Activated CD8-positive, alpha-beta memory T cell treated with anti-CD3 and anti-CD28 coated beads, Interleukin-2, amount 10 ng/mL, durations not matched to agents 7 days and 5 days (primary cell): ENCODE measurements around the gene DGKD. TPM values are rescaled to one million over a fixed set of nuclear protein-coding genes. Genes with fewer than 3 reads are reported as not detected.

Source experiments
- ATAC-seq: fragments of 150-1000 bp; cut with Tn5 transposase; one replicate; pipeline ENCODE4 v1.10.0; 2021; ENCODE audit warnings: moderate library complexity
- CTCF ChIA-PET: fragments of 350-600 bp; sonication (Branson Sonifier 250); formaldehyde crosslinking; loops from one replicate; lab custom pipeline; 2021; ENCODE audit warnings: antibody characterized with exemption; lab: Charles Lee
- DNase-seq: peaks from one replicate; pipeline ENCODE4 v3.0.0-alpha.2; 2020
- H3K27ac Mint-ChIP-seq: one replicate; pipeline ENCODE4 v1.8.0; 2021; ENCODE audit warnings: mild to moderate bottlenecking, mixed read lengths
- H3K27me3 Mint-ChIP-seq: one replicate; pipeline ENCODE4 v1.8.0; 2021; ENCODE audit warnings: mixed read lengths
- H3K36me3 Mint-ChIP-seq: one replicate; pipeline ENCODE4 v1.8.0; 2021; ENCODE audit warnings: mild to moderate bottlenecking, mixed read lengths
- H3K4me1 Mint-ChIP-seq: one replicate; pipeline ENCODE4 v1.8.0; 2021; ENCODE audit warnings: mixed read lengths
- H3K4me3 Mint-ChIP-seq: one replicate; pipeline ENCODE4 v1.8.0; 2021; ENCODE audit warnings: mild to moderate bottlenecking, moderate library complexity, mixed read lengths
- H3K9me3 Mint-ChIP-seq: one replicate; pipeline ENCODE4 v1.8.0; 2022; ENCODE audit warnings: low read depth, mixed read lengths
- total RNA-seq, 2 experiments: library from RNA; stranded (reverse); gene quantifications; one replicate each; pipeline ENCODE4 v1.2.3, GENCODE V29; 2021

The DGKD gene
- total RNA-seq, 2 experiments from 2014 or later = 42.3 to 92.4 TPM

DNA sequence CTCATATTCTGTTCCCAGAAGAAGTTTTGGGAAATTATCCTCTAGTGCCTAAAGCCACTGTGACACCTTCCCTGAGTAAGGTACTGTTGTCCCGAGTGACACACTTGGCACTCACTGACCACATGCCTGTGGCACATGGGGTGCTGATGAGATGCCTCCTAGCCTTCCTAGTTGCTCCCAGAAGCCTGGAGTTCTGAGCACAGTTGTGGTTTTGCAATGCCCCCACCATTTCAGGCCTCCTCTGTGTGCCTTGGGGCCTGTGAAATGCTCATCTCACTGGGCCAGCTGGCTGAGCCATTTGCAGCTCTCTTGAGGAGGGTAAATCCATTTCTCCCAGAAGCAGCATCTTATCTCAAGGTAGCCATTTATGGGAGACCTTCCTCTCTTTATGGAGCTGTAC, 91.8 kb downstream of the DGKD start:
- Mint-ChIP-seq H3K27me3 (no peaks in the 10 kb centered on the region), H3K4me3 (no peak overlapping the region), H3K36me3 (peaks cover 23% of the 10 kb centered on the region), H3K27ac (no peak overlapping the region), H3K9me3 (no peaks in the 10 kb centered on the region), H3K4me1 (peaks cover 8% of the 10 kb centered on the region)
- ATAC-seq = no peak
- CTCF ChIA-PET = interaction anchor here (1.1 to 7.7 kb wide), 4 partner anchors 16 to 638 kb away, joined by 3 to 193 read pairs (median 32); partner anchors contain the start of gene DGKD
- no peak for DNase-seq

DNA sequence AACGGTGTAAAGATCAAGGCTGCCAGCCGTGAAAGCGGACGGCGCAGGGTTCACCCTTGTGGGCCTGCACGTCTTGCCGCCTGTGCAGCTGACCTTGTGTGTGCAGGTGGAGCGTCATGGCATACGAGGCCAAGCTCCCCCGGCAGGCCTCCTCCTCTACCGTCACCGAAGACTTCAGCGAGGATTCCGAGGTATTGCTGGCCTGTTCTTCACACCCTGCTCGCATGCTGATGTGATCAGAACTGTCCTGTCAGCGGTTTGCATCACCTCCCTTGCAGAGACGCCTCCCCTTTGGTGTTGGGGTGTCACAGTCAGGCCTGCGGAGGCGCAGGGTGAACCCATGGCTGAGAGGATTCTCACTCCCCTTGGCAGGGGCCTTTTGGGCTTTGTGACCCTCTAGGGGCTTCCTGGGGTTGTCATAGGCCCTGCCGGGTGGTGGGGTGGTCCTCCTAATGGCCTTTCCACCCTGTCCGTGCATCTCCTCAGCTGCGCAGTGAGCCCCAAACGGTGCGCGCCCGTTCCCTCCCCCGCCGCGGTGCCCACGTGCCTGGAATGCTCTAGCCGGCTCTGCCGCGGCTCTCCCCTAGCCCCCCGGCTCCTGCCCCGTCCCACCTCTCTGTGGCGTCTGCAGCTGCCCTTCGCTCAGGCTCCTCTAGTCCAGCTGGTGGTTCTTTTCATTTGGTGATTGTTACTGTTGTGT, 92.5 kb downstream of the DGKD start:
- no peaks in the 10 kb centered on the region for H3K27me3 Mint-ChIP-seq
- H3K4me1 Mint-ChIP-seq = peaks cover 8% of the 10 kb centered on the region
- CTCF ChIA-PET = interaction anchor here (0.7 to 7.7 kb wide), 3 partner anchors 43 to 638 kb away, joined by 3 to 193 read pairs (median 3); no protein-coding TSS in a partner anchor
- no peak overlapping the region for H3K27ac Mint-ChIP-seq
- no peaks in the 10 kb centered on the region for H3K9me3 Mint-ChIP-seq
- no peak for ATAC-seq
- DNase-seq = no peak
- H3K4me3 Mint-ChIP-seq = no peak overlapping the region
- peaks cover 23% of the 10 kb centered on the region for H3K36me3 Mint-ChIP-seq

DNA sequence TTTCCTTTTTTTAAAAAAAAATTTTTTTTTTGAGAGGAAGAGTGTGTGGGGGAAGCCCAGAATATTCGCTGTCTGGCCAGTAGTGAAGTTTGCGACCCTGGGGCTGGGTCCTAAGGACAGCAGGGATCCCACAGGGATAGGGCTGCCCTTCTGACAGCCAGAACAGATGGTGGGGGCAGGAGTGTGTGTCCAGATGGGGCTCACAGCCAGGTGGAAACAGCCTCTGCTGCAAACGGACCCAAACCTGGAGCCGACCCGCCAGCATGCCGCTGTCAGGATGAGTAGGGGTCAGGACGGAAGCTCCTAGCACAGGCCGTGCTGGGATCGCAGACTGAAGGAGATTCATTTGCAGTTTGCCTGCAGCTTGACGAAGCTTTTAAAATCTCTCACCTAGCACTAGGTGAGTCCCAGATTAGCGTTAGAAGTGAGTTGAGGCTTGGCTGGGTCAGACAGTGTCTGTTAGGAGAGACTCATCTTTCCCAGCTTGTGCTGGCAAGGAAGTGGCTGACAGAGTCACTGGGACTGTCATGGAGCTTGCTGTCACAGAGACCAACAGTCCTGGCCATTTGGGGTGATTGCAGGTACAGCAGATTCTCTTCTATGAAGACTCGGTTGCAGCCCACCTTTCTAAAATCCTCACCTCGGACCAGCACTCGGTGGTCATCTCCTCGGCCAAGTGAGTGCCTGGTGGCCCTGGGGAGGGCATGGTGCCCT, 93.4 kb downstream of the DGKD start:
- no peak for DNase-seq
- Mint-ChIP-seq H3K4me3 (no peak overlapping the region), H3K27ac (no peak overlapping the region), H3K27me3 (no peaks in the 10 kb centered on the region), H3K9me3 (no peaks in the 10 kb centered on the region), H3K36me3 (peaks cover 24% of the 10 kb centered on the region), H3K4me1 (peaks cover 8% of the 10 kb centered on the region)
- ATAC-seq = no peak
- CTCF ChIA-PET = interaction anchor here (0.7 to 7.7 kb wide), 4 partner anchors 11 to 177 kb away, joined by 3 to 193 read pairs (median 4); no protein-coding TSS in a partner anchor

DNA sequence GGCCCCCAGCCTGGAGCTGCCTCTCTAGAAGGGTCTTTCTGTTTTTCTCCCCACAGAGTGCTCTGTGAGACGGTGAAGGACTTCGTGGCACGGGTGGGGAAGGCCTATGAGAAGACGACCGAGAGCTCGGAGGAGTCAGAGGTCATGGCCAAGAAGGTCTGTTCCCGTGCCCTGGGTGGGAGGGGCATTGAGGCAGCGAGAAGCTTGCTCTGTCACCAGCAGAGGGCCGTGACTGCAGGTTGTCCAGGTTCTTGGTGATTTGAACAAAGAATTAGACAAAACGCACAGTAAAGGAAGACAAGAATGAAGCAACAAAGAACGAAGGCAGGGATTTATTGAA, 93.9 kb downstream of the DGKD start:
- DNase-seq = no peak
- ATAC-seq = no peak
- CTCF ChIA-PET = interaction anchor here (0.9 to 7.7 kb wide), 4 partner anchors 9 to 98 kb away, joined by 3 to 193 read pairs (median 4); no protein-coding TSS in a partner anchor
- Mint-ChIP-seq H3K36me3 (peaks cover 24% of the 10 kb centered on the region), H3K9me3 (no peaks in the 10 kb centered on the region), H3K27ac (no peak overlapping the region), H3K4me1 (peaks cover 5% of the 10 kb centered on the region), H3K4me3 (no peak overlapping the region), H3K27me3 (no peaks in the 10 kb centered on the region)

DNA sequence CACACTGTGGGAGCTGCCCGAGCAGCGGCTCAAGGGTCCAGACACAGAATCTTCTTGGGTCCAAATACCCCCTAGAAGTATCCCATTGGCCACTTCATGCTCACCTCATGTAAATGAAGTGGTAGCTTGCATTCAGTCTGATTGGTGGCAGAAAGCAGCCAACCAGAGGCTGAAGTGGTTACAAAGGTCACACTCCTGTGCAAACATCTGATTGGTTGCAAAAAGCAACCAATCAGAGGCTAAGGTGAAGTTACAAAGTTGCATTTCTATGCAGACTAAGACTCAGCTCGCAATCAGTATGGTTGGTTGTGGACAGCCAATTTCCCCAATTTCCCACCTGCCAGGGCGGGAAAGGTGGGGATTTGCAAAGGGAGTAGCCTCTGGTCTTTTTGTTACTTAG, 94.3 kb downstream of the DGKD start:
- CTCF ChIA-PET = interaction anchor here (0.9 to 7.7 kb wide), 3 partner anchors 8 to 45 kb away, joined by 3 to 193 read pairs (median 6); no protein-coding TSS in a partner anchor
- Mint-ChIP-seq H3K4me1 (peaks cover 2% of the 10 kb centered on the region), H3K9me3 (no peaks in the 10 kb centered on the region), H3K27ac (no peak overlapping the region), H3K27me3 (no peaks in the 10 kb centered on the region), H3K36me3 (peaks cover 22% of the 10 kb centered on the region), H3K4me3 (no peak overlapping the region)
- no peak for DNase-seq
- no peak for ATAC-seq

DNA sequence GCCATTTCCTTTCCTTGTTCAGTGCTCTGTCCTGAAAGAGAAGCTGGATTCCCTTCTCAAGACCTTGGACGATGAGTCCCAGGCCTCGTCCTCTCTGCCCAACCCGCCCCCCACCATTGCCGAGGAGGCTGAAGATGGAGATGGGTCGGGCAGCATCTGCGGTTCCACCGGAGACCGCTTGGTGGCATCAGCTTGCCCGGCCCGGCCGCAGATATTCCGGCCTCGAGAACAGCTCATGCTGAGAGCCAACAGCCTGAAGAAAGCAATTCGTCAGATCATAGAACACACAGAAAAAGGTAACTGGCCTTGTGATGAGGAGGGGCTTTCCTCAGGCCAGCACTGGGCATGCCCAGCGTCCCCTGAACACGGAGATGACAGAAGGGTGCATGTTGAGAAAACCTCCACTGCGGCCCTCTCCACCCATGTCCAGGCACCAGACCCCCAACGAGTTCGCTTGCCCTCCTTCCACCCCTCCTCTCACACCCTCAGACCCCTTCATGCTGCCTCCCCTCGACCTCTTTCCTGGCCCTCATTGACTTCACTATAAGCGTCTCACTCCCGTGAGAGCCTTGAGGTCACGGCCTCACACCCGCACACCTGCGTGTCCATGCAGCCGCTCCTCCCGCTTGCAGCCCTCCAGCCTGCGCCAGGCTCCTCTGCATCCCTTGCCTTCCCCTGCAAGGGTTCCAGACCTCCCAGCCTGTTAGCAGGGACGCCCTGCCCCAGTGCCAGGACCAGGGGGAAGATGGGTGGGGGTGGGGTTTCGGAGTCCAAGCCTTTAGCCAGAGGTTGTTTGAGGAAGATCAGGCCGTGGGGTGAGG, 95.0 kb downstream of the DGKD start:
- Mint-ChIP-seq H3K36me3 (peaks cover 22% of the 10 kb centered on the region), H3K27me3 (no peaks in the 10 kb centered on the region), H3K4me1 (peaks cover 2% of the 10 kb centered on the region), H3K9me3 (no peaks in the 10 kb centered on the region), H3K4me3 (no peak overlapping the region), H3K27ac (no peak overlapping the region)
- no peak for ATAC-seq
- no peak for DNase-seq
- CTCF ChIA-PET = interaction anchor here (0.9 to 7.7 kb wide), 3 partner anchors 8 to 46 kb away, joined by 3 to 193 read pairs (median 6); no protein-coding TSS in a partner anchor

DNA sequence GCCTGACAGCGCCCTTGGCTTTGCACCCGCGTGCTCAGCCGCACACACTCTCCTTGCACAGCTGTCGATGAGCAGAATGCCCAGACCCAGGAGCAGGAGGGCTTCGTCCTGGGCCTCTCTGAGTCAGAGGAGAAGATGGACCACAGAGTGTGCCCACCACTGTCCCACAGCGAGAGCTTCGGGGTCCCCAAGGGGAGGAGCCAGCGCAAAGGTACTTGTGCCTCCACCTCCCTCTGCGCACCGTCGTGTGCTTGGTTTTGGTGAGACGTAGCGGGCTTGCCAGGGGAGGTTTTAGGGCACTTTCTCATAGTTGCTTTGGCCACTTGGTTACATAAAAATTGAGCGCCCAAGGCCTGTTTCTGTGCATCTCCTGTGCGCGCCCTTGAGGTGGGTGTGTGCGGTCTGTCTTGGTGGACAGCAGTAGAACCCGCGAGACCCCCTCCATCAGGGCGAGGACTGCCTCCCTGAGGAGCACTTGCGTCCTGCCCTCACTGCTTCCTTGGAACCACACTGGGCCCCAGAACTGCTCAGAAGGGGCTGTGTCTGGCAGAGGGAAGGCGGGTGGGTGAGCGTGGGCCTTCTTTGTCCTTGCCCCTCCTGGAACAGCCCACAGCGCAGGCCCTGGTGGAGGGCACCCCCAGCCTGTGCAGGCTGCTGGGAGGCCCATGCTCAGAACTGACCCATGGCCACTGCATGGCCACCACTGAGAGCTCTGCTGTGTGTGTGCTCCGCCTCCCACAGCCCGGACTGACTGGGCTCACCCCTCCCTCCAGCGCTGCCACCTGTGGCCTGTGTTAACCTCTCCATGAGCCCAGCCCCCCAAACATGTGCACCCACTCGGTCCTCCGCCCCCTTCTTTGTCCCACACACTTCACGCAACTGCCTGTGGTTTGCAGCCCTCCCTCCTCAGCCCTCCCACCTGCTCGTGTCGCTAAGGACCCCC, 95.9 kb downstream of the DGKD start:
- peaks cover 2% of the 10 kb centered on the region for H3K4me1 Mint-ChIP-seq
- peaks cover 26% of the 10 kb centered on the region for H3K36me3 Mint-ChIP-seq
- no peak for ATAC-seq
- CTCF ChIA-PET = no interaction called here
- no peak overlapping the region for H3K4me3 Mint-ChIP-seq
- no peak for DNase-seq
- H3K9me3 Mint-ChIP-seq = no peaks in the 10 kb centered on the region
- H3K27ac Mint-ChIP-seq = no peak overlapping the region
- no peaks in the 10 kb centered on the region for H3K27me3 Mint-ChIP-seq

DNA sequence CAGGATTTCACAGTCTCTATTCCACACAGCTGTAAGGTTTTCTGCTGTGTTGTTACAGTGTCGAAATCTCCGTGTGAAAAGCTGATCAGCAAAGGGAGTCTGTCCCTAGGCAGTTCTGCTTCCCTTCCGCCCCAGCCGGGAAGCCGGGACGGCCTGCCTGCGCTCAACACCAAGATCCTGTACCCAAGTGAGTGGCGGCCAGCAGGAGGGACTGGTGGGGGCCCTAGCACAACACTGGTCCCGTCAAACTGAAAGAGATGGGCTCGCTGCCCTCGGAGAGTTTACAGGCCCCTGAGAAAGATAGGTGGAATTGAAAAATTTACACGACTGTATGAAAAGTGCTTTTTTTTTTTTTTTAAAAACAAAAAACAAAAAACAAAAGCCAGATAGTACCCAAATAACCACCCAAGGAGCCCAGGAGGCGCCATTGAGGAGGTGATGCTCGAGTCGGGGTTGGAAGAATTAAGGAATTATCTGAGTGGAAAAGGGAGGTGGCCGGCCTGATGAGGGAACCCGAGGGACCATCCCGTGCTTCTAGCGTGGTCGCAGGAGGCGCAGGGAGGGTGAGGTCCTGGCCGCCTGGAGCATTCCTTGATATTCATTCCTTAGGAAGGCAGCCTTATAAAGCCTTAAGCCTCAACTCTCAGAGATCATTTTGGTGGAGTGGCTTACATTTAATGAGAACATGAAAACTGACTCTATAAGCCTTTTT, 96.7 kb downstream of the DGKD start:
- ATAC-seq = no peak
- DNase-seq = no peak
- Mint-ChIP-seq H3K4me1 (peaks cover 8% of the 10 kb centered on the region), H3K27ac (no peak overlapping the region), H3K36me3 (peaks cover 26% of the 10 kb centered on the region), H3K4me3 (no peak overlapping the region), H3K9me3 (no peaks in the 10 kb centered on the region), H3K27me3 (no peaks in the 10 kb centered on the region)
- CTCF ChIA-PET = no interaction called here

DNA sequence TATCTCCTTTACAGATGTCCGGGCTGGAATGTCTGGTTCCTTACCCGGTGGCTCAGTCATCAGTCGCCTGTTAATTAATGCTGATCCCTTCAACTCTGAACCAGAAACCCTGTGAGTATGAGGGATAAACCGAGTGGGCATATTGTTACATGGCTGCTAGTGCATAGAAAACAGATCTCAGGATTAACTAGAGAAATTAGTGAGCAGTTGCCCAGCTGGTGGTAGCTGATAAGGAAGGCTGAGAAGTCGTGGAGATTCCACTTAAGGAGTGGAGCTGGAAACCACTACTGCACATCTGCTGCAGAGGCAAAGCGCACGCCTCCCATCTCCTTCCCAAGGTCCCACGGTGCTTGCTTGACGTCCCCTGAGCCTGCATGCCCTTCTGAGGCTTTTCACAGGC, 97.7 kb downstream of the DGKD start:
- CTCF ChIA-PET = interaction anchor here (1.3 kb wide), 1 partner anchor 9 kb away, joined by 4 read pairs; no protein-coding TSS in a partner anchor
- Mint-ChIP-seq H3K36me3 (peaks cover 26% of the 10 kb centered on the region), H3K9me3 (no peaks in the 10 kb centered on the region)

DNA sequence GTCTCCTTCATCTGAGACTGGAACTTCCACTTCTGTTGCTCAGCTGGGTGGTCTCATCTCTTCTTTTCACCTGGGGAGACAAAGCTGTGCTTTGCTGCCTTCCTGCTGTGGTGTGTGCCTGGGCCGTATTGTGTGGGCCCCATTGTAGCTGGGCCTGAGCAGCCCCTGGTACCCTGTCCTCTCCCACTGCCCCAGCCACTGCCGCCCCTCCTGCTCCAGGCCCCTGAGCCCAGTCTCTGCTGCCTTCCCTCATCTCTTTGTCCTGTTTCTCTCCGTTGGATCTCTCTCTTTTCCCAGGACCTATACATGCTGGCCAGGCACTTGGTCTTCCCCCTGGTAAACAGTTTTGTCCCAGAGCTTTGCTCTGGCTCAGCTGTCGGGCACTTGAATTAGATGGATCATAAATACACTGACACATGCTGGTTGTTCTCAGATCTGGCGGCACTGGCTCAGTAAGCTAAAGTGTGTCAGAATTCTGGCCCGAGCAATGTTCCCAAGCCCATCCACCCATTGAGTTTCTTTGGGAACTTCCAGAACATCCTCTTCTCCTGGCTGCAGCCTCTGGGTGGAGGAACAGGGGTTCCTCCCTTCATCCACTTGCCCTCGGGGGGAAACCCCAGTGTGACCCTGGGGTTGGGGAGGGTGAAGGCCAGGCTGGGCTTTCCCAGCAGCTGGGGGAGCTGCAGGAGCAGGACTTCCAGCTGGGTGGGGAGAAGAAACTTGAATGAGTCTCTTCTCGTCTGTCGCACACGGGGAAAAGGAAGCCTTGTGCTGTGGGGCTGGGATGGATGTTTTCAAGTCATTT, 99.0 kb downstream of the DGKD start:
- H3K27ac Mint-ChIP-seq = no peak overlapping the region
- peaks cover 16% of the 10 kb centered on the region for H3K4me1 Mint-ChIP-seq
- no peaks in the 10 kb centered on the region for H3K27me3 Mint-ChIP-seq
- no peak overlapping the region for H3K4me3 Mint-ChIP-seq
- no peak for DNase-seq
- CTCF ChIA-PET = interaction anchor here (1.1 kb wide), 1 partner anchor 99 kb away, joined by 3 read pairs; the partner anchor contains the start of gene DGKD
- peaks cover 32% of the 10 kb centered on the region for H3K36me3 Mint-ChIP-seq
- ATAC-seq = no peak
- no peaks in the 10 kb centered on the region for H3K9me3 Mint-ChIP-seq

More for the DNA sequence above, 97.7 kb downstream of the DGKD start:
- H3K27ac Mint-ChIP-seq = no peak overlapping the region
- H3K4me3 Mint-ChIP-seq = no peak overlapping the region
- ATAC-seq (no peak), DNase-seq (no peak)
- peaks cover 12% of the 10 kb centered on the region for H3K4me1 Mint-ChIP-seq
- H3K27me3 Mint-ChIP-seq = no peaks in the 10 kb centered on the region

DNA sequence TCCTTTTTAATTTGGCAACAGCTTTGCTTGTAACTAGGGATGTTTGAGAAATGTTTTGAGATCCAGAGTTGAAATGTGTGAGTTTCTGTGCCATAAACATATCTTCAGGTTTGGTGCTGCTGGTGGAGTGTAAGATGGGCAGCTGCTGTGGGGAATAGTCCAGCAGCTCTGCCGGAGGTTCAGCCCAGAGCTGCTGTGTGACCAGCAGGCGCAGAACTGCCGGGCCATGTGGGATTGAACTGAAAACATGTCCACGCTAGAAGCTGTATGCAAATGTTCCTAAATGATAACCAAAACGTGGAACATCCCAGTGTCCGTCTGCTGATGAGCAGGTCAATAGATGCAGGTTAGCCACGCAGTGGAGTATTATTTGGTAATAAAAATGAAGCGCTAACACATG, 99.6 kb downstream of the DGKD start:
- no peak overlapping the region for H3K27ac Mint-ChIP-seq
- CTCF ChIA-PET = no interaction called here
- H3K27me3 Mint-ChIP-seq = no peaks in the 10 kb centered on the region
- no peak for ATAC-seq
- H3K36me3 Mint-ChIP-seq = peaks cover 27% of the 10 kb centered on the region
- H3K4me1 Mint-ChIP-seq = peaks cover 15% of the 10 kb centered on the region
- DNase-seq = no peak
- no peaks in the 10 kb centered on the region for H3K9me3 Mint-ChIP-seq
- no peak overlapping the region for H3K4me3 Mint-ChIP-seq
